ENCODE results near the gene KCNC4. TPM values are rescaled to one million over a fixed set of nuclear protein-coding genes. Genes with fewer than 3 reads are reported as not detected.

KCNC4 gene
- total RNA-seq, 2 experiments from 2014 or later, result 5.6 to 17.8 TPM

DNA sequence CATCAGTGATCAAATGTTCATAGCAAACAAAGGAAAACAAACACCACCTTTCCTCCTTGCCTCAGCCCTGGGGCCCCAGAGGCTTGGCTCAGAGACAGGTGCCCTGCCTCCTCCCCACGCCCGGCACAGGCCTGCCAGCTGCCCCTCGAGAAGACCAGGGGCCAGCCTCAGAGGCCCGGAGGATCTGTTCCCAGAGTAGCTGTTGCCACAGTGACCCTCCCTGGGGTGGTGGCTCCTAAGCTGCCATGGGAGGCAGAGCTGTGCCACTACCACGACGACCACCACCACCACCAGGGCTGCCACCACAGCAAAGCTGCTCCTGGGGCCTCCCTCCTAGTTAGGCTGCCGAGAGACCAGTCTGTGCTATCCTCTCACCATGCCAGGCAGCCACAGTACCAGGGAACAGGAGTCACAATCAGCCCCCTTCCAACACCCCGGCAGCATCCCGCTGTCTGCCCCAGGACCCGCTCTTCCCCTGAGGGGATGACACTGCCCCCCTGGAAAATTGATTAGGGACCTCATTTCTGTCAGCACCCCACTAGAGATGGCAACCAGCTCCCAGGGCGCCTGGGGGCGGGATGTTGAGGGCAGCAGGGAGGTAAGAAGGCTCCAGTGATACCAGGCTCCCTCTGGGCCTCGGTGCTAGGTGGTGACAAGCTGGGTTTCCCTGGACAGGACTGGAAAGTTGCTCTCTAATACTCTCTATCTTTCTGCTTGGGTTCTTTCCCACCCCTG is 30.5 kb downstream of the KCNC4 start:
- intact Hi-C loops (cut with micrococcal nuclease; ENCODE audit: unreplicated experiment), result no loop called here
- DNase-seq (ENCODE audit: low spot score), result no peak
- BruUV-seq (replicated peaks), result no TSS peak

DNA sequence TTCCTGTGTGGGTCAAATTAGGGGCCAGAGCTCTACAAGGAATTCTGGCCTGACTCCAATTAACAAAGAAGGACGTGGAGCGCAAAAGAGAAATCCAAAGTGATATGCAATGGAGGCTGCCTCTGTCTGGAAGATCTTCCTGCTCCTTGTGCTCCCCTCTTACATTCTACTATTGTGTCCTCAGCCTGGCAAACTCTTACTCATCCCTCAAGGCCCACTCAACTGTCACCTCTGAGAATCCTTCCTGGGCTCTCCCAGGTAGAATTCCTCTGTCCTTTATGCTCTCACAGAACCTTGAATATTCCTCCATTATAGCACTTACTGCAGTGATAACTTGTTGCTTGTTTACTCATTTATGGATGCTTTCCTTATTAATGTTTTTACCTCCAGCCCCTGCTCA is 31.4 kb downstream of the KCNC4 start:
- intact Hi-C loops (cut with micrococcal nuclease; ENCODE audit: unreplicated experiment), result no loop called here
- Histone ChIP-seq H3K9me3 (ENCODE audit: low read length) (no peaks in the 10 kb centered on the region), H3K36me3 (ENCODE audit: insufficient read depth, low read length) (no peaks in the 10 kb centered on the region), H3K4me3 (ENCODE audit: low read depth, low read length, poor library complexity, severe bottlenecking) (no peak overlapping the region), H2AFZ (ENCODE audit: low read length) (no peak overlapping the region), H3K9me2 (ENCODE audit: insufficient read depth, low read length) (no peaks in the 10 kb centered on the region), H3K79me2 (ENCODE audit: insufficient read depth, low read depth, low read length) (no peaks in the 10 kb centered on the region), H3K4me2 (ENCODE audit: low read length) (no peak overlapping the region), H4K20me1 (ENCODE audit: insufficient read depth, low read length) (no peaks in the 10 kb centered on the region), H3K4me1 (ENCODE audit: insufficient read depth, low read length, poor library complexity, severe bottlenecking) (peaks cover 24% of the 10 kb centered on the region), H3K27ac (ENCODE audit: low read depth, low read length, poor library complexity, severe bottlenecking) (no peak overlapping the region)
- CTCF ChIA-PET (ENCODE audit: unreplicated experiment), result interaction anchor here (0.6 kb wide), 1 partner anchor 40 kb away, joined by 4 read pairs; no protein-coding TSS in a partner anchor
- BruUV-seq (replicated peaks), result no TSS peak
- TF ChIP-seq EZH2phosphoT487 (IDR thresholded peaks at IDR 0.05; ENCODE audit: borderline replicate concordance, low read depth, low read length), result no peak
- TF ChIP-seq, protein P1, sequence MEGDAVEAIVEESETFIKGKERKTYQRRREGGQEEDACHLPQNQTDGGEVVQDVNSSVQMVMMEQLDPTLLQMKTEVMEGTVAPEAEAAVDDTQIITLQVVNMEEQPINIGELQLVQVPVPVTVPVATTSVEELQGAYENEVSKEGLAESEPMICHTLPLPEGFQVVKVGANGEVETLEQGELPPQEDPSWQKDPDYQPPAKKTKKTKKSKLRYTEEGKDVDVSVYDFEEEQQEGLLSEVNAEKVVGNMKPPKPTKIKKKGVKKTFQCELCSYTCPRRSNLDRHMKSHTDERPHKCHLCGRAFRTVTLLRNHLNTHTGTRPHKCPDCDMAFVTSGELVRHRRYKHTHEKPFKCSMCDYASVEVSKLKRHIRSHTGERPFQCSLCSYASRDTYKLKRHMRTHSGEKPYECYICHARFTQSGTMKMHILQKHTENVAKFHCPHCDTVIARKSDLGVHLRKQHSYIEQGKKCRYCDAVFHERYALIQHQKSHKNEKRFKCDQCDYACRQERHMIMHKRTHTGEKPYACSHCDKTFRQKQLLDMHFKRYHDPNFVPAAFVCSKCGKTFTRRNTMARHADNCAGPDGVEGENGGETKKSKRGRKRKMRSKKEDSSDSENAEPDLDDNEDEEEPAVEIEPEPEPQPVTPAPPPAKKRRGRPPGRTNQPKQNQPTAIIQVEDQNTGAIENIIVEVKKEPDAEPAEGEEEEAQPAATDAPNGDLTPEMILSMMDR (conservative IDR thresholded peaks at IDR 0.05; ENCODE audit: low read length), result no peak
- POLR2A ChIA-PET, result no interaction called here
- DNase-seq (ENCODE audit: low spot score), result no peak

More for the DNA sequence above, 30.5 kb downstream of the KCNC4 start:
- CTCF ChIA-PET (ENCODE audit: unreplicated experiment), result no interaction called here
- Histone ChIP-seq H3K36me3 (ENCODE audit: insufficient read depth, low read length) (no peaks in the 10 kb centered on the region), H3K9me2 (ENCODE audit: insufficient read depth, low read length) (no peaks in the 10 kb centered on the region), H3K27ac (ENCODE audit: low read depth, low read length, poor library complexity, severe bottlenecking) (no peak overlapping the region), H3K4me2 (ENCODE audit: low read length) (no peak overlapping the region), H3K4me3 (ENCODE audit: low read depth, low read length, poor library complexity, severe bottlenecking) (no peak overlapping the region), H3K4me1 (ENCODE audit: insufficient read depth, low read length, poor library complexity, severe bottlenecking) (peaks cover 24% of the 10 kb centered on the region), H2AFZ (ENCODE audit: low read length) (no peak overlapping the region), H4K20me1 (ENCODE audit: insufficient read depth, low read length) (no peaks in the 10 kb centered on the region), H3K79me2 (ENCODE audit: insufficient read depth, low read depth, low read length) (no peaks in the 10 kb centered on the region), H3K9me3 (ENCODE audit: low read length) (no peaks in the 10 kb centered on the region)
- TF ChIP-seq, protein P1 (conservative IDR thresholded peaks at IDR 0.05; ENCODE audit: low read length), result no peak
- no peak for TF ChIP-seq EZH2phosphoT487 (IDR thresholded peaks at IDR 0.05; ENCODE audit: borderline replicate concordance, low read depth, low read length)
- POLR2A ChIA-PET, result no interaction called here

DNA sequence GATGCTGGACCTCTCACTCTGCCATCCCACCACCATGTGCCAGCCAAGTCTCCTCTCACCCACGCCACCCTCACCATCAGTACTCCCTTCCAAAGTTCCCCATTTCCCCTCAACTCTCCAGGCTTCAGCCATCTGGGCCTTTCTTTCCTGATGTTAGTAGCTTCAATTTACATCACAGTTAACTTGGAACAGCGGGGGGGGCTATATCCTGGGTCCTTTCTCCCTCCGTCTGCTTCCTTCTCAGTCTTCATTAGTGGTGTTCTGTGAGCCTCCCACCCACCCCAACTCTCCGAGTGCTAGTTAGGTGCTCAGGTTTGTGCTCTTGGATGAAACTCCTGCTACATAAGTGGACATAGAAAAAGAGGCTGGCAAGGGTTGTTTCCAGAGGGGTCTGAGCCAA is 31.9 kb downstream of the KCNC4 start:
- intact Hi-C loops (cut with micrococcal nuclease; ENCODE audit: unreplicated experiment), result no loop called here
- TF ChIP-seq, protein P1 (conservative IDR thresholded peaks at IDR 0.05; ENCODE audit: low read length), result no peak
- no peak for TF ChIP-seq EZH2phosphoT487 (IDR thresholded peaks at IDR 0.05; ENCODE audit: borderline replicate concordance, low read depth, low read length)
- ChIA-PET POLR2A (no interaction called here), CTCF (ENCODE audit: unreplicated experiment) (no interaction called here)
- no TSS peak for BruUV-seq (replicated peaks)
- peaks cover 24% of the 10 kb centered on the region for H3K4me1 ChIP-seq (ENCODE audit: insufficient read depth, low read length, poor library complexity, severe bottlenecking)
- H2AFZ ChIP-seq (ENCODE audit: low read length), result no peak overlapping the region
- H3K79me2 ChIP-seq (ENCODE audit: insufficient read depth, low read depth, low read length), result no peaks in the 10 kb centered on the region
- H3K36me3 ChIP-seq (ENCODE audit: insufficient read depth, low read length), result no peaks in the 10 kb centered on the region
- no peaks in the 10 kb centered on the region for H3K9me2 ChIP-seq (ENCODE audit: insufficient read depth, low read length)
- H4K20me1 ChIP-seq (ENCODE audit: insufficient read depth, low read length), result no peaks in the 10 kb centered on the region
- DNase-seq (ENCODE audit: low spot score), result no peak
- H3K27ac ChIP-seq (ENCODE audit: low read depth, low read length, poor library complexity, severe bottlenecking), result no peak overlapping the region
- no peak overlapping the region for H3K4me2 ChIP-seq (ENCODE audit: low read length)
- H3K4me3 ChIP-seq (ENCODE audit: low read depth, low read length, poor library complexity, severe bottlenecking), result no peak overlapping the region
- no peaks in the 10 kb centered on the region for H3K9me3 ChIP-seq (ENCODE audit: low read length)
